Prostate gland (tissue), 2 donors: ENCODE results near the gene GAREM1. TPM values are rescaled to one million over a fixed set of nuclear protein-coding genes. Genes with fewer than 3 reads are reported as not detected.

Experiments
- DNase-seq: peaks from one replicate; pipeline ENCODE4 v3.0.0-alpha.2; 2019; ENCODE audit warnings: low spot score
- H3K27ac ChIP-seq, 2 donors: fragments of 200-600 bp; sonication (generic); 2 replicates each; pipeline ENCODE4 v1.5.1; 2017 to 2019
- H3K27me3 ChIP-seq: fragments of 200-600 bp; sonication (generic); replicated peaks from 2 replicates; pipeline ENCODE4 v1.5.1; 2019; ENCODE audit not compliant: insufficient read depth
- H3K36me3 ChIP-seq, 2 donors: fragments of 200-600 bp; sonication (generic); 1 replicate in 1 of 2; 2 replicates in 1 of 2; pipeline versions ENCODE4 v1.5.1 to v1.8.1; 2017 to 2019
- H3K4me1 ChIP-seq: fragments of 200-600 bp; sonication (generic); replicated peaks from 2 replicates; pipeline ENCODE4 v1.5.1; 2019
- H3K4me3 ChIP-seq, 2 donors: fragments of 200-600 bp; sonication (generic); 2 replicates each; pipeline ENCODE4 v1.5.1; 2017 to 2019
- H3K9me3 ChIP-seq: fragments of 200-600 bp; sonication (generic); 2 replicates; pipeline ENCODE4 v1.5.1; 2017
- CTCF ChIP-seq, 4 experiments: fragments of 200-600 bp in 2 of 4; fragments of 450-650 bp in 2 of 4; sonication (generic) in 2 of 4; IDR thresholded peaks; 1 replicate in 3 of 4; 2 replicates in 1 of 4; pipeline ENCODE4 v1.5.1; 2016 to 2019; ENCODE audit warnings: antibody characterized with exemption in 4 of 4, mild to moderate bottlenecking in 2 of 4, moderate library complexity in 2 of 4
- POLR2A ChIP-seq: fragments of 450-650 bp; IDR thresholded peaks from one replicate; pipeline ENCODE4 v1.6.1; 2016; ENCODE audit warnings: antibody characterized with exemption, mild to moderate bottlenecking
- POLR2AphosphoS5 ChIP-seq: sonication (generic); formaldehyde crosslinking; IDR thresholded peaks from one replicate; pipeline ENCODE4 v1.6.1; 2017; ENCODE audit warnings: antibody characterized with exemption
- WGBS: methylation state at CpG from one replicate; pipeline ENCODE4 v1.1.5; 2018; 5-methylcytosine and 5-hydroxymethylcytosine counted together
- intact Hi-C: fragments of 100-400 bp; cut with DNase I; formaldehyde crosslinking; loops from one replicate; pipeline ENCODE4 v1.14.2; 2022
- total RNA-seq, 2 donors: library from RNA; depleted of rRNA; stranded (reverse); fragments of >200 nt; gene quantifications; one replicate each; pipeline ENCODE4 v1.1.0, GENCODE V29; 2016

The GAREM1 gene
- total RNA-seq, 2 donors from 2014 or later = 9.5 to 14.9 TPM

GRCh38 chr18:32437100-32437834 lies 33.4 kb downstream of the GAREM1 start:
- Histone ChIP-seq H3K27ac (no peak overlapping the region), H3K27me3 (no peaks in the 10 kb centered on the region), H3K4me1 (no peaks in the 10 kb centered on the region), H3K9me3 (no peaks in the 10 kb centered on the region), H3K36me3 (no peaks in the 10 kb centered on the region), H3K4me3 (no peak overlapping the region)
- DNase-seq = no peak
- WGBS = 70% methylated on average over 7 of the region's 7 CpGs
- intact Hi-C loops = no loop called here
- TF ChIP-seq CTCF (IDR thresholded peaks at IDR 0.05) = no peak
- no peak for TF ChIP-seq POLR2A
- no peak for TF ChIP-seq POLR2AphosphoS5

DNA sequence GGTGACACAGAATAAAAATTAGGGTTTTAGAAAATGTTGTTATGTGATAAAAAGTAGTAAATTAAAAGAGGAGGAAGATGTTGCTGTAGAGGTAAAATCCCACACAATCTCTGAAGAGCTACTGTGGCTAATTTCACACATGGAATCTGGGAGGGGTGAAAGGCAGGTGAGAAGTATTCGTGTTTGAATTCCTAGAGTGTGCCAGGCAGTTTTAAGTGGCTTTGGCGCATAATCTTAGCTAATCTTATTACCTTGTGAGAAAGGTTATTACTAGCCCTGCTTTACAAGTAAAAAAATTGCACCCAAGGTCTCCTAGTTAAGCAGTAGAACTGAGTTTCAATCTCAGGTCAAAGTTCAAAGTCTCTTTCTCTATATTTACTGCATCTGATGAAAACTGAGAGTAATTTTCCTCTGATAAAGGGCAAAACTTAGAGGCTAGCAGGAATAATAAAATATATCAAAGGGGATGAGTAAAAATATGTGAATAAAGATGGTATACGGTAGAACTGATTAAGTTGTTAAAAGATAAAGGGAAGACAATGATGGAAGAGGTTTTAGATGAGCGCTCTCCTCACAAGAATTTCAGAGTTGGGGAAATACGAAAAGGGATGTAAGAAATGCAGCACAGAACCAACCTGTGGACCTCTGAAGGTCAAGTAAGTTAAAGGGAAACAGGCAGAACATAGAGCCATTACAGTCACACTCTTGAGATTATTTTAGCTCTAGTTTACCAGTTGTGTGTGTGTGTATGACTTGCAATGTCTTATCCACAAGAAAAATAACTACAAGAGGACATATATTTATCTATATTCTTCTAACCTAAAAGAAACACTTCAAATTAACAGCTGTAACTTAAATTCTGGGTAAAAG lies 34.8 kb downstream of the GAREM1 start:
- 89% methylated on average over 5 of the region's 5 CpGs for WGBS
- TF ChIP-seq CTCF (IDR thresholded peaks at IDR 0.05) (no peak), POLR2A (no peak), POLR2AphosphoS5 (no peak)
- no peak for DNase-seq
- Histone ChIP-seq H3K27ac (no peak overlapping the region), H3K36me3 (no peaks in the 10 kb centered on the region), H3K4me1 (no peaks in the 10 kb centered on the region), H3K9me3 (no peaks in the 10 kb centered on the region), H3K4me3 (no peak overlapping the region), H3K27me3 (no peaks in the 10 kb centered on the region)
- intact Hi-C loops = no loop called here

- Histone ChIP-seq H3K36me3 (no peaks in the 10 kb centered on the region), H3K27me3 (no peaks in the 10 kb centered on the region), H3K9me3 (no peaks in the 10 kb centered on the region), H3K4me1 (no peaks in the 10 kb centered on the region), H3K27ac (no peak overlapping the region), H3K4me3 (no peak overlapping the region)
- TF ChIP-seq POLR2A (no peak), CTCF (IDR thresholded peaks at IDR 0.05) (no peak), POLR2AphosphoS5 (no peak)
- no peak for DNase-seq
- WGBS = 61% methylated on average over 2 of the region's 2 CpGs
- intact Hi-C loops = no loop called here
Measured at GRCh38 chr18:32431753-32432152, 38.9 kb downstream of the GAREM1 start.

- DNase-seq = no peak
- H3K9me3 ChIP-seq = no peaks in the 10 kb centered on the region
Measured at GRCh38 chr18:32429402-32429801, 41.3 kb downstream of the GAREM1 start.

More at GRCh38 chr18:32429402-32429801, 41.3 kb downstream of the GAREM1 start:
- no peaks in the 10 kb centered on the region for H3K27me3 ChIP-seq
- H3K4me3 ChIP-seq = no peak overlapping the region
- no peaks in the 10 kb centered on the region for H3K36me3 ChIP-seq
- H3K27ac ChIP-seq = no peak overlapping the region
- H3K4me1 ChIP-seq = no peaks in the 10 kb centered on the region
- TF ChIP-seq CTCF (IDR thresholded peaks at IDR 0.05) = no peak
- no peak for TF ChIP-seq POLR2AphosphoS5
- no peak for TF ChIP-seq POLR2A
- WGBS = 95% methylated on average over 3 of the region's 3 CpGs
- intact Hi-C loops = no loop called here
